Esophagus muscularis mucosa (tissue), 4 donors: ENCODE measurements around the gene XDH.

ENCODE experiments used
- CTCF ChIP-seq, 3 experiments: fragments of 200-600 bp in 2 of 3; fragments of 450-650 bp in 1 of 3; sonication (generic) in 2 of 3; IDR thresholded peaks; one replicate each; pipeline ENCODE4 v1.5.1; 2017 to 2019; ENCODE audit warnings: antibody characterized with exemption in 3 of 3, mild to moderate bottlenecking in 2 of 3, moderate library complexity in 1 of 3
- EP300 ChIP-seq: sonication (generic); formaldehyde crosslinking; IDR thresholded peaks from one replicate; pipeline ENCODE4 v1.6.1; 2017; ENCODE audit warnings: antibody characterized with exemption
- POLR2AphosphoS5 ChIP-seq, 2 donors: sonication (generic); formaldehyde crosslinking; IDR thresholded peaks; one replicate each; pipeline ENCODE4 v1.6.1; 2017; ENCODE audit warnings: antibody characterized with exemption in 2 of 2

- TF ChIP-seq POLR2AphosphoS5 (IDR thresholded peaks at IDR 0.05) (no peak), CTCF (IDR thresholded peaks at IDR 0.05) (no peak), EP300 (no peak)
These were observed 50.4 kb downstream of the XDH start for GRCh38 chr2:31363956-31364750.
